HCT116 (cell line): ENCODE results near the gene RPRD1B. TPM values are rescaled to one million over a fixed set of nuclear protein-coding genes. Genes with fewer than 3 reads are reported as not detected.

Experiments
- ATAC-seq: fragments of 200-7000 bp; cut with Tn5 transposase; 2 replicates; pipeline ENCODE4 v1.9.1; 2020; ENCODE audit warnings: mild to moderate bottlenecking, moderate library complexity
- BruUV-seq: library from RNA; stranded (reverse); fragments of 400-500 nt; replicated peaks from 2 replicates; lab custom pipeline; 2021; lab: Mats Ljungman, UMichigan
- CTCF ChIA-PET: fragments of 300-600 bp; sonication (Branson Sonifier 250); formaldehyde crosslinking; loops from one replicate; lab custom pipeline; 2021; ENCODE audit warnings: antibody characterized with exemption; lab: Charles Lee
- POLR2A ChIA-PET: fragments of 300-600, 350-600 bp; sonication (Branson Sonifier 250); formaldehyde crosslinking; loops from one replicate; lab custom pipeline; 2021; ENCODE audit warnings: antibody characterized with exemption; lab: Charles Lee
- RAD21 ChIA-PET, 2 experiments: fragments of 300-600 bp; sonication (Branson Sonifier 250); formaldehyde crosslinking; loops; one replicate each; lab custom pipeline; 2023; ENCODE audit warnings: low total read pairs in 2 of 2; ENCODE audit not compliant: uncharacterized antibody in 2 of 2, unreplicated experiment in 2 of 2, low non-redundant PET in 1 of 2; lab: Charles Lee
- DNase-seq: peaks from one replicate; pipeline ENCODE4 v3.0.0-alpha.2; 2010; ENCODE audit warnings: low read depth, low spot score
- H2AFZ ChIP-seq: fragments of 200-600 bp; shearing (Covaris generic), sonication (generic); 2 replicates; pipeline ENCODE4 v1.6.1; 2017; ENCODE audit warnings: low read depth, mixed run types, mixed read lengths, antibody characterized with exemption, low read length; ENCODE audit not compliant: poor library complexity, severe bottlenecking
- H3K27ac ChIP-seq: 2 replicates; pipeline ENCODE4 v1.5.1; 2012; ENCODE audit warnings: low read depth, low read length
- H3K27me3 ChIP-seq: fragments of 200-600 bp; sonication (generic); 2 replicates; pipeline ENCODE4 v1.6.1; 2016; ENCODE audit warnings: mixed run types, low read length, mixed read lengths; ENCODE audit not compliant: insufficient read depth
- H3K36me3 ChIP-seq, 2 experiments: fragments of 200-500 bp in 1 of 2; fragments of 200-600 bp in 1 of 2; sonication (Bioruptor generic) in 1 of 2; sonication (generic) in 1 of 2; 2 replicates each; pipeline versions ENCODE4 v1.5.1 to v1.6.1; 2014 to 2016; ENCODE audit warnings: low read length in 2 of 2, inconsistent platforms in 1 of 2, mixed read lengths in 1 of 2, mixed run types in 1 of 2; ENCODE audit not compliant: insufficient read depth in 2 of 2, control insufficient read depth in 1 of 2
- H3K4me1 ChIP-seq, 2 experiments: fragments of 200-600 bp in 1 of 2; sonication (generic) in 1 of 2; 2 replicates each; pipeline versions ENCODE4 v1.5.1 to v1.6.1; 2012 to 2017; ENCODE audit warnings: low read length in 2 of 2, inconsistent platforms in 1 of 2, mild to moderate bottlenecking in 1 of 2, mixed read lengths in 1 of 2, mixed run types in 1 of 2, moderate library complexity in 1 of 2; ENCODE audit not compliant: insufficient read depth in 2 of 2, control insufficient read depth in 1 of 2
- H3K4me2 ChIP-seq: fragments of 200-600 bp; sonication (generic); 2 replicates; pipeline ENCODE4 v1.6.1; 2017; ENCODE audit warnings: mixed run types, low read length, mixed read lengths
- H3K4me3 ChIP-seq, 2 experiments: fragments of 200-600 bp in 1 of 2; sonication (generic) in 1 of 2; replicated peaks in 1 of 2; 2 replicates each; pipeline ENCODE4 v1.5.1; 2011 to 2016; ENCODE audit warnings: low read length in 2 of 2, control low read depth in 1 of 2, low read depth in 1 of 2, mild to moderate bottlenecking in 1 of 2, mixed read lengths in 1 of 2, mixed run types in 1 of 2
- H3K79me2 ChIP-seq: fragments of 200-600 bp; sonication (generic); 2 replicates; pipeline ENCODE4 v1.6.1; 2017; ENCODE audit warnings: mild to moderate bottlenecking, mixed run types, low read length, moderate library complexity, mixed read lengths; ENCODE audit not compliant: insufficient read depth
- H3K9ac ChIP-seq: fragments of 200-600 bp; sonication (generic); 2 replicates; pipeline ENCODE4 v1.6.1; 2016; ENCODE audit warnings: low read length, mixed read lengths
- H3K9me2 ChIP-seq: fragments of 200-600 bp; sonication (generic), shearing (Covaris generic); 2 replicates; pipeline ENCODE4 v1.6.1; 2017; ENCODE audit warnings: mixed run types, mild to moderate bottlenecking, moderate library complexity; ENCODE audit not compliant: insufficient read depth
- H3K9me3 ChIP-seq, 2 experiments: fragments of 200-500 bp in 1 of 2; fragments of 200-600 bp in 1 of 2; sonication (Bioruptor generic) in 1 of 2; sonication (generic) in 1 of 2; 2 replicates each; pipeline ENCODE4 v1.6.1; 2014 to 2017; ENCODE audit warnings: low read length in 2 of 2, mixed read lengths in 2 of 2, inconsistent platforms in 1 of 2, low read depth in 1 of 2, mild to moderate bottlenecking in 1 of 2, mixed run types in 1 of 2, moderate library complexity in 1 of 2; ENCODE audit not compliant: control insufficient read depth in 1 of 2, insufficient read depth in 1 of 2
- H4K20me1 ChIP-seq: fragments of 200-600 bp; sonication (generic), shearing (Covaris generic); 2 replicates; pipeline ENCODE4 v1.6.1; 2017; ENCODE audit warnings: mixed run types, mild to moderate bottlenecking, moderate library complexity; ENCODE audit not compliant: insufficient read depth
- CBX3 ChIP-seq: IDR thresholded peaks from 2 replicates; pipeline ENCODE4 v1.6.1; 2012; ENCODE audit warnings: low read depth
- CEBPB ChIP-seq: IDR thresholded peaks from 2 replicates; pipeline ENCODE4 v1.6.1; 2012; ENCODE audit warnings: low read depth
- EZH2phosphoT487 ChIP-seq: fragments of 200-600 bp; IDR thresholded peaks from 2 replicates; pipeline ENCODE4 v1.6.1; 2018; ENCODE audit warnings: antibody characterized with exemption, borderline replicate concordance
- JUND ChIP-seq: IDR thresholded peaks from 2 replicates; pipeline ENCODE4 v1.6.1; 2012
- RAD21 ChIP-seq: IDR thresholded peaks from 2 replicates; pipeline ENCODE4 v1.6.1; 2012; ENCODE audit warnings: low read depth, mild to moderate bottlenecking
- intact Hi-C: fragments of 100-400 bp; cut with micrococcal nuclease; formaldehyde crosslinking; loops from 2 replicates; pipeline ENCODE4 v1.10.0; 2022
- total RNA-seq: library from RNA; stranded (reverse); gene quantifications from one replicate; pipeline ENCODE4 v1.2.1, GENCODE V29; 2021; ENCODE audit not compliant: unreplicated experiment
- TF ChIP-seq, protein P1 (sequence below): IDR thresholded peaks from 2 replicates; pipeline ENCODE4 v1.6.1; 2012
- TF ChIP-seq, protein P2 (sequence below), 3 experiments: fragments of 200-600 bp in 1 of 3; sonication (generic) in 1 of 3; IDR thresholded peaks in 2 of 3; conservative IDR thresholded peaks in 1 of 3; 2 replicates each; pipeline ENCODE4 v1.5.1; 2012 to 2017; ENCODE audit warnings: low read depth in 2 of 3, low read length in 2 of 3, antibody characterized with exemption in 1 of 3, borderline replicate concordance in 1 of 3, control low read depth in 1 of 3, mild to moderate bottlenecking in 1 of 3, mixed read lengths in 1 of 3, mixed run types in 1 of 3, moderate library complexity in 1 of 3; ENCODE audit not compliant: insufficient read depth in 1 of 3

The RPRD1B gene
- total RNA-seq, 1 experiment from 2014 or later: 30.7 TPM

DNA sequence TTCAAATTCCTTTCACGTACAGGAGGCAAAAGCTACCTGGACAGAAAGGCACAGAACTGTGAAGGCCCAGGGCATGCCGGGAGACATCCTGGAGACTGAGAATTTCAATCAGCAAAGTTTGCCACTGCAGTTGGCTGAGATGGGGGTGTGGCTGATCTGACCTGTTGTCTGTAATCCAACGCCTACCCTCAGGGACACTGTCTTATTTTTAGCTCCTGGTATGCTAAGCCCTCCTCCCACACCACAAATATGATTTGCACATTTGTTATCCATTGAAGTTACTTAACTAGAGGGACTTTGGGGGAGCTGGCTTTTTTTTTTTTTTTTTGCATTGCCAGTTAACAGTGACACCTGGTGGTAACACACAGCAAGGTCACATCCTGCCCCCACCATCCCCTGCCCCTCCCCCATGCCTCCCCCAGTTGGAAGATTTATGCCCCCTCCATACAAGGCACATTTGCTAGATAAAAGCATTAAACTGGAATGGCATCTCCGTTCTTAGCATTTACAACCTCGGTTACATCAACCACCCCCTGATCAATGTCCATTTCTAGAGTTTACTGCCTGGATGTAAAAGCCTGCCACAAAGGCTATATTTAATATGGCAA lies 40.6 kb upstream of the RPRD1B start:
- Histone ChIP-seq H2AFZ (no peak overlapping the region), H3K9me3 (no peaks in the 10 kb centered on the region), H3K9ac (no peak overlapping the region), H3K4me2 (no peak overlapping the region), H4K20me1 (no peaks in the 10 kb centered on the region), H3K4me1 (0 out of 4 replicates have a peak, but pooled peaks cover 0 to 3% of the 10 kb centered on the region in 2 experiments), H3K4me3 (no peak overlapping the region), H3K9me2 (no peaks in the 10 kb centered on the region), H3K27ac (no peak overlapping the region), H3K36me3 (peaks cover 42 to 43% of the 10 kb centered on the region in 2 experiments; a peak in 3 of 4 replicates), H3K79me2 (no peaks in the 10 kb centered on the region), H3K27me3 (no peaks in the 10 kb centered on the region)
- no peak for DNase-seq
- RAD21 ChIA-PET: interaction anchor here in 1 of 2 experiments (0.6 kb wide), 2 partner anchors 140 to 228 kb away, joined by 3 to 4 read pairs; no protein-coding TSS in a partner anchor
- POLR2A ChIA-PET: interaction anchor here (0.6 kb wide), 1 partner anchor 302 kb away, joined by 3 read pairs; no protein-coding TSS in a partner anchor
- ATAC-seq: peak; percentile 46; the same call in 1 of the 2 replicates
- intact Hi-C loops: loop anchor here (1.0 kb wide), 2 partner anchors 341 to 429 kb away; no protein-coding TSS in a partner anchor
- CTCF ChIA-PET: interaction anchor here (0.6 to 1.6 kb wide), 9 partner anchors 9 to 428 kb away, joined by 3 to 5 read pairs (median 4); no protein-coding TSS in a partner anchor
- TF ChIP-seq, protein P1, sequence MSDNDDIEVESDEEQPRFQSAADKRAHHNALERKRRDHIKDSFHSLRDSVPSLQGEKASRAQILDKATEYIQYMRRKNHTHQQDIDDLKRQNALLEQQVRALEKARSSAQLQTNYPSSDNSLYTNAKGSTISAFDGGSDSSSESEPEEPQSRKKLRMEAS: no peak
- TF ChIP-seq CBX3 (no peak), RAD21 (peak; percentile 37), EZH2phosphoT487 (no peak), CEBPB (no peak), JUND (no peak)
- TF ChIP-seq, protein P2, sequence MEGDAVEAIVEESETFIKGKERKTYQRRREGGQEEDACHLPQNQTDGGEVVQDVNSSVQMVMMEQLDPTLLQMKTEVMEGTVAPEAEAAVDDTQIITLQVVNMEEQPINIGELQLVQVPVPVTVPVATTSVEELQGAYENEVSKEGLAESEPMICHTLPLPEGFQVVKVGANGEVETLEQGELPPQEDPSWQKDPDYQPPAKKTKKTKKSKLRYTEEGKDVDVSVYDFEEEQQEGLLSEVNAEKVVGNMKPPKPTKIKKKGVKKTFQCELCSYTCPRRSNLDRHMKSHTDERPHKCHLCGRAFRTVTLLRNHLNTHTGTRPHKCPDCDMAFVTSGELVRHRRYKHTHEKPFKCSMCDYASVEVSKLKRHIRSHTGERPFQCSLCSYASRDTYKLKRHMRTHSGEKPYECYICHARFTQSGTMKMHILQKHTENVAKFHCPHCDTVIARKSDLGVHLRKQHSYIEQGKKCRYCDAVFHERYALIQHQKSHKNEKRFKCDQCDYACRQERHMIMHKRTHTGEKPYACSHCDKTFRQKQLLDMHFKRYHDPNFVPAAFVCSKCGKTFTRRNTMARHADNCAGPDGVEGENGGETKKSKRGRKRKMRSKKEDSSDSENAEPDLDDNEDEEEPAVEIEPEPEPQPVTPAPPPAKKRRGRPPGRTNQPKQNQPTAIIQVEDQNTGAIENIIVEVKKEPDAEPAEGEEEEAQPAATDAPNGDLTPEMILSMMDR (IDR thresholded peaks at IDR 0.05 in 2 of 3, conservative IDR thresholded peaks at IDR 0.05 in 1 of 3; ENCODE audit: borderline replicate concordance in 1 of 3, insufficient read depth in 1 of 3, low read depth in 2 of 3, low read length in 2 of 3): peak; percentile 25 to 63 (median 46); a peak in 4 of 6 replicates
- BruUV-seq: no TSS peak
